ENCODE measurements around the gene MAN1A1. TPM values are rescaled to one million over a fixed set of nuclear protein-coding genes. Genes with fewer than 3 reads are reported as not detected.

The MAN1A1 gene
- polyA plus RNA-seq, 3 donors, result 19.1 to 50.1 (median 37.5) TPM

GRCh38 chr6:119289651-119290050, 59.9 kb downstream of the MAN1A1 start:
- WGBS, 3 donors, result 37 to 93% (median 86%) methylated on average over 3 of the region's 3 CpGs

DNA sequence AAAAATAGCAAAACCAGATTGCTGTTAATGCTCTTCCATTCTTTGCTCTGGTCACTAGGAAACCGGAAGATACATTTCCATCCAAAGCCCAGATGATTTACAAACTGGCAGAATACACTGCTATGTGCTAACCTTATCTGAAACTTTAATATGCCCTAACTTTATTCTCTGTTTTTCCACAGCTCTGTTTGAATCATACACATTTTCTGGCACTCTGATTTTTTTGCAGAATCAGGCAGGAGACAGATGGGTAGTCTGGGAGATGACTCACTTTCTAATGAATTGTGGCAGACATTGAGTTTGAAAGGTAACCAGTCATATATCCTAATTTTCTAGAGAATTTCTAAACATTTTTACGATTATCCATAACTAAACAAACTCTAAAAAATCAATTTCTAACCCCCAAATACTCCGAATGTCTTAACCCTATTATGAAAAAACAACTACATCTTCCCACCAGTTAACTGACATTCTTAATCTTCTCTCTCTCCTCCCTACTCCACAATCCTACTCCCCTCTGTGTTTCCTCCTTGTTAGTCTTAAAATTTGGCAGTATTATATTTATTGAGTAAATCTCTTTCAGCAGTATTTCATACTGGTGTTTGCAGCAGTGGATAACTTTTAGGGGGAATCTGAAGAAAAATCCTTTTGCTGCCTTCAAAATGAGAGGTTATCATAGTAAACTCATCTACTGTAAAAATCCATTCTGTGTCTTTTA, 63.5 kb downstream of the MAN1A1 start:
- 75 to 89% (median 84%) methylated on average over 3 of the region's 3 CpGs for WGBS, 3 donors
- H3K27ac ChIP-seq (ENCODE audit: low read depth, low read length), result no peak overlapping the region

More at GRCh38 chr6:119289651-119290050, 59.9 kb downstream of the MAN1A1 start:
- H3K27ac ChIP-seq (ENCODE audit: low read depth, low read length), result no peak overlapping the region

- WGBS, 3 donors, result 72 to 98% (median 75%) methylated on average over 4 of the region's 4 CpGs
- H3K27ac ChIP-seq (ENCODE audit: low read depth, low read length), result no peak overlapping the region
Measured at GRCh38 chr6:119284861-119285521, 64.6 kb downstream of the MAN1A1 start.

- no peak overlapping the region for H3K27ac ChIP-seq (ENCODE audit: low read depth, low read length)
- 80 to 93% (median 89%) methylated on average over 6 of the region's 6 CpGs for WGBS, 3 donors
Measured at GRCh38 chr6:119283979-119284545, 65.5 kb downstream of the MAN1A1 start.

DNA sequence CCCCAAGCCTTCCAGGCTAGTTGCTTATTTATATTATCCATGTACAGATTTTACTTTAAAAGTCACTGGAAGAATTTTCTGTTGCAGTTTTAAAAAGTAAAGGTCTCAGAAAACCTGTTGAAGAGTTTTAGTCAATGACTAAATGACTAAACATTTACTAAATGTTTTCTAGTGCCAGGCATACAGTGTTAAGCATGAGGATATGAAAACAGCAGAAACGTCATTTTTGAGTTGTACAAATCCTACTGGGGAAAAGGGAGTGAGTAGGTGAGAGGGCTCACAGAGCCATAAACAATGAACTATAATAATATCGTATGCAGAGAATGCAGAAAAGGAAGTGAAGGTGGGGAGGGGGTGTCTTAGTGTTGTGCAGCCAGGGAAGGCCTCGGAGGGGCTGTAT, 66.3 kb downstream of the MAN1A1 start:
- 54 to 67% (median 58%) methylated on average over 3 of the region's 3 CpGs for WGBS, 3 donors
- H3K27ac ChIP-seq (ENCODE audit: low read depth, low read length), result no peak overlapping the region

GRCh38 chr6:119280668-119281067, 68.9 kb downstream of the MAN1A1 start:
- WGBS, 3 donors, result 83 to 94% (median 87%) methylated on average over 2 of the region's 2 CpGs
- H3K27ac ChIP-seq (ENCODE audit: low read depth, low read length), result no peak overlapping the region

- no peak overlapping the region for H3K27ac ChIP-seq (ENCODE audit: low read depth, low read length)
- 84 to 91% (median 91%) methylated on average over 1 of the region's 1 CpG for WGBS, 3 donors
Measured at GRCh38 chr6:119280080-119280479, 69.5 kb downstream of the MAN1A1 start.

- no peak overlapping the region for H3K27ac ChIP-seq (ENCODE audit: low read depth, low read length)
- 74 to 96% (median 84%) methylated on average over 2 of the region's 2 CpGs for WGBS, 3 donors
Measured at GRCh38 chr6:119278625-119279024, 70.9 kb downstream of the MAN1A1 start.

DNA sequence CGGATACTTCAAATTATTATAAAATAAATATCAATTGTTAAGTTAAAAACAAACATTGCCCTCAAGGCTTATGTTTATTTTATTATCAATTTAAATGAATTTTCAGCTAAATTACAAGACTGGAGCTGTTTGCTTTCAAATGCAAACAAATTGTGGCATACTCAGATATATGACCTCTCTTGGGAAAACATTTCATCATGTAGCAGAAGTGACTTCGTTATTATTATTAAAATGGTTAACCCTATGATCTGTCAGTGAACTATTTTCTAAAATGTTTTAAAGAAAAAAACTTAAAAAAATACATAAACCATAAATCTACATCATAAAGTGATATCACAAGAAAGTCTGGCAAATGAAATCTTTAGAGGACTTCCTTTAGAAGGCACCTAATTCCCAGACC, 72.5 kb downstream of the MAN1A1 start:
- WGBS, 3 donors, result 14 to 74% (median 65%) methylated on average over 2 of the region's 2 CpGs
- no peak overlapping the region for H3K27ac ChIP-seq (ENCODE audit: low read depth, low read length)

DNA sequence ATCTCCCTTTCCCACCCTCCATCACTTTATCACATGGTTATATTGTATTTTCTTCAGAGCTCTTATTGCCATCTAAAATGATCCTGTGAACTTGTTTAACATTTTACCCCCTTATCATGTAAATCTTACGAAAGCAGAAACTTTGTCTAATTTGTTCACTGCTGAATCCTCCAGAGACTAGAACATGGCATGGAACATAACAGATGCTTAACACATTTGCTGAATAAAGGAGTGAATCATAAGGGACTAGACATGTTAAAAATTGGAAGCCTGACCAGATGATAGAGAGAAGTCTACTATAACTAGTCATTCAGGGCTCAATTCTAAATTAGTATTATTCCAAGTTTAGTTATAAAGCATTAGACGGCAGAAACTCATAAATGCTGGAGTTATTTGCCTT, 73.3 kb downstream of the MAN1A1 start:
- H3K27ac ChIP-seq (ENCODE audit: low read depth, low read length), result no peak overlapping the region
- 74 to 78% (median 77%) methylated on average over 2 of the region's 2 CpGs for WGBS, 3 donors

DNA sequence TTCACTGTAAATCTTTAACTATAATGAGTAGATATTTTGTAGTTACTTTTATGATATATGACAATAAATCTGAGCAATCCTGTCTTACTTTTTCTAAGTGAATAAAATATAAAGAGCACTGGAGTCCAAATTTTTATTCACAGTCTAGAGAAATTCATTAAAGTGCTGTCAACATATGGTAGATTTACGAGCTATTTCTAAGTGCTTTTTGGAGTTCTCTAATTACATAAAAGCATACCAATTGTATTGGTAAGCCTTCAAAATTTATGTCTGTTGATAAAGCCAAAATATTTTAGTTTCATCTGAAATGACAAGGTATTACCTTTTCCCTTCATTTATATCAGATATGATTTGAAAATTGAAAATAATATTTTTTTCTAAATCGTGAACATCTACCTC, 75.4 kb downstream of the MAN1A1 start:
- 75 to 90% (median 77%) methylated on average over 2 of the region's 2 CpGs for WGBS, 3 donors
- no peak overlapping the region for H3K27ac ChIP-seq (ENCODE audit: low read depth, low read length)

DNA sequence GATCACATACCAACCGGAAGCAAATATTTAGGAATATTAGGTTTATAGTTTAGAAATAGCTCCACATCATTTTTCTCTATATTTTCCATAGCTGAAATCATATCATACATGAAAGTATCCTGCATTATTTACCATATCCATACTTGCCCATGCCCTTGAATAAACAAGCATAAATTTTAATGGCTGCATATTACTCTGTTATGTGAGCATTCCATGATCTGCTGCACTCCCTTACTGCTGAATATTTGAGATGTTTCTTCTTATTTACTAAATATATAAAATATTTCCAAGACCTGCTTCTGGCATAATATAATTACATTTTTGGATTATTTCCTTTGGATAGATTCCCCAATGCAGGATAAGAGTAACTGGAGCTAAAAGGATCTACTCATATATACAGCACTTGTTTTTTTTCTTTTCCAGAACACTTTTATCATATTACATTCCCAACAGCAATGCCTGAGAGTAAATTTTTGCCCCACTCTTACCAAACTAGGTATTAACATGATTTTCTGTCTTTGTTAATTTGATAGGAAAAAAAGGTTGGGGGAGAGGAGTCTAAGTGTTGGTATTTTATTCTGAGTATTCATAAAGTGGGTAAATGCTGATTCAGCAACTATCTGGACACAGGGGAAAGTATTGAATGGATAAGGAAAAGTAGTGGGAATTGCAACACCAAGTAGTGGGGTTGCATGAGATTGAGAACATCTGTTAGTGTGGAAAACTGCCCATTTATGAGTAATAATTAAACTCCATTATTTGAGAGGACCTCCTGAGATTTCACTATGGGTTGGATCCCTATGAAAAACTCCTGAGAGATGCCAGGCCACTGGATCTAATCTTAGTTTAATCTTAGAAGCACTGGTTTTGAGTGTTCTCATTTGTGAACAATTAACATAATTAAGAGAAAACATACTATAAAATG, 76.0 kb downstream of the MAN1A1 start:
- H3K27ac ChIP-seq (ENCODE audit: low read depth, low read length), result no peak overlapping the region
- WGBS, 3 donors, result 94 to 100% (median 97%) methylated on average over 1 of the region's 1 CpG

DNA sequence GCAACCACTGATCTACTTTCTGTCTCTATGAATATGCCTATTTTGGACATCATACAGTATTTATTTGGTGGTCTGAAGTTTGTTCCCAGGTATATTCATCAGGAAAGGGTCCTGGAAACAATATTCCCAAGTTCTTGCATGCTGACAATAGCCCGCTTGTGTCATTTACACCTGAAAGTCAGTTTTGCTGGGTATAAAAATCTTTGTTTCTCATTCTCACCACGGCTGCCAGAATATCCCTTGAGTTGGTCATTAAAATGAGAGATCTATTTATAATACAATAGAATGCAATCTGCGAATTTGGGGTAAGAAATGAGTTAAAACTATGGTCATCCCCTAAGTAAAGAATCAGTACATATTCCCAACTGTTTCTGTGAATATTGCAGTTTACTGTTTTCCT, 79.0 kb downstream of the MAN1A1 start:
- 96 to 100% (median 97%) methylated on average over 3 of the region's 3 CpGs for WGBS, 3 donors
- H3K27ac ChIP-seq (ENCODE audit: low read depth, low read length), result no peak overlapping the region

DNA sequence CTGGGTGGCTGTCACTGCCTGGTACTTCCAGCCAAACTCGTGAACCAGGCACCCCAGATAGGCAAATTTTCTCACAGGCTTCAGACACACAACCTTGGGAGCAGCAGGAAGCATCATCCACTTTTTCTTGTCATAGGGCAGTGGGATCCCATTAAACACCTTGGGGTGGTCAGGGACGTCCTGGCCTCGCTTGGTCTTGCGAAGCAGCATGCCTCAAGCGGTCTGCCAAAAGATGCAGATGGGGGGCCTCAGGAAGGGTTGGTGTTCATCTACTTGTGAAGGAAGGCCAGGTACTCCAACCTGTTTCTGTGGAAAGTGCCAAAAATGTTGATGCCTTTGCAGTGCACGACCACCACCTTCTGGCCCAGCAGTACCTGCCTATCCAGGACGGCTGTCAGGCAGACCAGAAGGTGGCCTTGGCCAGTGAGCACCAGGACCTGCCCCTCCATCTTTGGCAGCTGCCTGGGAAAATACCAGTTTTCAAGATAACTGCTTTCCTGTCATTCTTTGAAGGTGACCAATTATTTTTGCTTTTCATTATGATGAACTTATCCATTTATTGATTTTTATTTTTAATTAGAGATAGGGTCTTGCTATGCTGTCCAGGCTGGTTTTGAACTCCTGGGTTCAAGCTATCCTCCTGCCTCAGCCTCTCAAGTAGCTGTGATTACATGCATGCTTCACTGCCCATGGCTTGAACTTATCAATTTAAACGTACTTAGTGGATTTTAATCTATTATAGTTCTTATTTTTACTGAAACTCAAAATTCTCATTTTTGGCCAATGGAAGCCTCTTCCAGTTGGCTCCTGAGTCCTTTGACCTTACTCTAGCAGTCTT, 80.1 kb downstream of the MAN1A1 start:
- 74 to 98% (median 94%) methylated on average over 8 of the region's 8 CpGs for WGBS, 3 donors
- no peak overlapping the region for H3K27ac ChIP-seq (ENCODE audit: low read depth, low read length)

GRCh38 chr6:119267126-119267905, 82.2 kb downstream of the MAN1A1 start:
- no peak overlapping the region for H3K27ac ChIP-seq (ENCODE audit: low read depth, low read length)
- 82 to 95% (median 94%) methylated on average over 1 of the region's 1 CpG for WGBS, 3 donors

- H3K27ac ChIP-seq (ENCODE audit: low read depth, low read length), result no peak overlapping the region
Measured at GRCh38 chr6:119264854-119265397, 84.6 kb downstream of the MAN1A1 start.

DNA sequence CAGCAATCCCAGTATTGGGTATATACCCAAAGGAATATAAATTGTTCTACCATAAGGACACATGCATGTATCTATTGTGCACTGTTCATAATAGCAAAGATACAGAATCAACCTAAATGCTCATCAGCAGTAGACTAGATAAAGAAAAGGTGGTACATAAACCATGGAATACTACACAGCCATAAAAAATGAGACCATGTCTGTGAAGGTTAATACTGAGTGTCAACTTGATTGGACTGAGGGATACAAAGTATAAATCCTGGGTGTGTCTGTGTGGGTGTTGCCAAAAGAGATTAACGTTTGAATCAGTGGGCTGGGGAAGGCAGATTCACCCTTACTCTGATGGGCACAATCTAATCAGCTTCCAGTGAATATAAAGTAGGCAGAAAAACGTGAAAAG, 86.9 kb downstream of the MAN1A1 start:
- H3K27ac ChIP-seq (ENCODE audit: low read depth, low read length), result no peak overlapping the region
- WGBS, 3 donors, result 18 to 47% (median 47%) methylated on average over 2 of the region's 2 CpGs

Data from adipose tissue (tissue), 3 donors.